Upper lobe of left lung (tissue), 6 donors: ENCODE measurements around the gene CLIP1. TPM values are rescaled to one million over a fixed set of nuclear protein-coding genes. Genes with fewer than 3 reads are reported as not detected.
"Not testable (repeated sequence)": the region's sequence is repeated elsewhere in the genome, so short reads cannot be mapped to it uniquely, and the experiment has no call there.

ENCODE experiments used
- ATAC-seq, 2 donors: fragments of 200-7000 bp; cut with Tn5 transposase; one replicate each; pipeline ENCODE4 v1.9.1; 2022; ENCODE audit warnings: mild to moderate bottlenecking in 2 of 2, moderate library complexity in 2 of 2; ENCODE audit not compliant: low FRiP score in 2 of 2
- DNase-seq, 2 donors: peaks; one replicate each; pipeline ENCODE4 v3.0.0-alpha.2; 2019 to 2020
- H3K27ac ChIP-seq, 4 donors: fragments of 200-600 bp; sonication (generic); one replicate each; pipeline ENCODE4 v1.5.1; 2016 to 2019
- H3K27me3 ChIP-seq, 4 donors: fragments of 200-600 bp; sonication (generic); one replicate each; pipeline ENCODE4 v1.5.1; 2017 to 2019
- H3K36me3 ChIP-seq, 4 donors: fragments of 200-600 bp; sonication (generic); one replicate each; pipeline ENCODE4 v1.5.1; 2016 to 2019
- H3K4me1 ChIP-seq, 4 donors: fragments of 200-600 bp; sonication (generic); one replicate each; pipeline ENCODE4 v1.5.1; 2018 to 2019
- H3K4me3 ChIP-seq, 4 donors: fragments of 200-600 bp; sonication (generic); one replicate each; pipeline ENCODE4 v1.5.1; 2017 to 2019; ENCODE audit warnings: mild to moderate bottlenecking in 2 of 4, moderate library complexity in 1 of 4
- H3K9me3 ChIP-seq, 4 donors: fragments of 200-600 bp; sonication (generic); one replicate each; pipeline ENCODE4 v1.5.1; 2018 to 2019
- EP300 ChIP-seq, 4 donors: sonication (generic); formaldehyde crosslinking; IDR thresholded peaks; one replicate each; pipeline ENCODE4 v1.5.1; 2017; ENCODE audit warnings: antibody characterized with exemption in 4 of 4, control low read depth in 2 of 4
- POLR2A ChIP-seq, 4 donors: fragments of 450-650 bp; IDR thresholded peaks; one replicate each; pipeline ENCODE4 v1.5.1; 2016 to 2017; ENCODE audit warnings: antibody characterized with exemption in 4 of 4, mild to moderate bottlenecking in 2 of 4
- POLR2AphosphoS5 ChIP-seq, 2 donors: sonication (generic); formaldehyde crosslinking; IDR thresholded peaks; one replicate each; pipeline ENCODE4 v1.5.1; 2017; ENCODE audit warnings: antibody characterized with exemption in 2 of 2
- WGBS, 2 donors: methylation state at CpG; one replicate each; pipeline ENCODE4 v1.1.5; 2017 to 2018; 5-methylcytosine and 5-hydroxymethylcytosine counted together
- total RNA-seq, 6 donors: library from RNA; depleted of rRNA in 4 of 6; stranded (reverse); fragments of >200 nt in 4 of 6; gene quantifications; one replicate each; pipeline versions ENCODE4 v1.1.0 to v1.2.1, GENCODE V29; 2016 to 2021
- TF ChIP-seq, protein P1 (sequence below), 6 experiments: fragments of 450-650 bp in 4 of 6; fragments of 200-600 bp in 2 of 6; sonication (generic) in 2 of 6; IDR thresholded peaks; one replicate each; pipeline ENCODE4 v1.5.1; 2016 to 2019; ENCODE audit warnings: antibody characterized with exemption in 6 of 6
- donor health status: DM: no; HTN: no; CAD: no; lungs with moderate emphysema.
- donor health status: DM: no; HTN: yes; CAD: no; lungs with severe emphysema.

The CLIP1 gene
- total RNA-seq, 6 donors from 2014 or later: 78.4 to 152 (median 104) TPM

DNA sequence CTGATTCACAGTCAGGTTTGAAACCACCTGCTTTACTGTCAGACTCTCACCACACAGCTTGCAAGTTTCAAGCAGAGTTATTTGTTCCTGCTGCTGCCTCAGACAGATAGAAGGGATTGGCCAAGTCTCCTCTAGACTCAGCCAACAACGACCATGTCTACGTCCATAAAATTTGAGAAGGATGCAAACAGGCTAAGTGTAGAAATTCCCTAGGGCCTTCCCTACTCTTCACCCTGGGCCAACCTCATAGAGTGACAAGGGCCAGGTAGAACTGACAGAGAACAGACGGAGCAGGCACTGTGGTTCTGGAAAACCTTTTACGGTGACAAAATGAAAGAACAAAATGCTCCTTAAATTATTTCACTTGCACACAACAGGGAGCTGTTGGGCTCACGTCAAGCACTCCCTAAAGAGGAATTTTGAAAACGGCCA, 39.5 kb downstream of the CLIP1 start:
- 92 to 93% methylated on average over 6 of the region's 6 CpGs for WGBS, 2 donors

DNA sequence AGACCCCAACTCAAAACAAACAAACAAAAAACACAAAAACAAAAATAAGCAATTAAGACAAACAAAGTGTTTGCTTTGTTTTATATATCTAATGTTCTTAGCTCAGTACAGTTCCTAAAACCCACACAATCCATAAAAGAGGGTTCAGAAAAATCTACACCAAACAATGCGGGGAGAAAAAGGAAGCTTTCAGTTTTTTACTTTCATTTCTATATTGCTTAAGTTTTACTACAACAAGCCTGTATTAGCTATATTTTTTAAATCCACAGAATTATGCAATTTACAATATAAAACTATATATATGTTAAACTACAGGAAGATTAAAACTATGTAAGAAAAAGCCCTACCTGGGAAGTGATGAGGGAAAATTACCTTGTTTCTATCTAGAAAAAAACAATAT, 41.4 kb downstream of the CLIP1 start:
- H3K27ac ChIP-seq: no peak overlapping the region
- no peak overlapping the region for H3K4me3 ChIP-seq
- H3K27me3 ChIP-seq: no peaks in the 10 kb centered on the region
- no peaks in the 10 kb centered on the region for H3K4me1 ChIP-seq
- H3K36me3 ChIP-seq: peaks cover 2 to 52% (median 41%) of the 10 kb centered on the region in 4 donors
- H3K9me3 ChIP-seq: no peaks in the 10 kb centered on the region
- WGBS, 2 donors: 59 to 72% methylated on average over 1 of the region's 1 CpG
- TF ChIP-seq EP300 (IDR thresholded peaks at IDR 0.05): no peak
- no peak for TF ChIP-seq POLR2AphosphoS5 (IDR thresholded peaks at IDR 0.05)
- TF ChIP-seq, protein P1, sequence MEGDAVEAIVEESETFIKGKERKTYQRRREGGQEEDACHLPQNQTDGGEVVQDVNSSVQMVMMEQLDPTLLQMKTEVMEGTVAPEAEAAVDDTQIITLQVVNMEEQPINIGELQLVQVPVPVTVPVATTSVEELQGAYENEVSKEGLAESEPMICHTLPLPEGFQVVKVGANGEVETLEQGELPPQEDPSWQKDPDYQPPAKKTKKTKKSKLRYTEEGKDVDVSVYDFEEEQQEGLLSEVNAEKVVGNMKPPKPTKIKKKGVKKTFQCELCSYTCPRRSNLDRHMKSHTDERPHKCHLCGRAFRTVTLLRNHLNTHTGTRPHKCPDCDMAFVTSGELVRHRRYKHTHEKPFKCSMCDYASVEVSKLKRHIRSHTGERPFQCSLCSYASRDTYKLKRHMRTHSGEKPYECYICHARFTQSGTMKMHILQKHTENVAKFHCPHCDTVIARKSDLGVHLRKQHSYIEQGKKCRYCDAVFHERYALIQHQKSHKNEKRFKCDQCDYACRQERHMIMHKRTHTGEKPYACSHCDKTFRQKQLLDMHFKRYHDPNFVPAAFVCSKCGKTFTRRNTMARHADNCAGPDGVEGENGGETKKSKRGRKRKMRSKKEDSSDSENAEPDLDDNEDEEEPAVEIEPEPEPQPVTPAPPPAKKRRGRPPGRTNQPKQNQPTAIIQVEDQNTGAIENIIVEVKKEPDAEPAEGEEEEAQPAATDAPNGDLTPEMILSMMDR (IDR thresholded peaks at IDR 0.05): no peak
- no peak for TF ChIP-seq POLR2A (IDR thresholded peaks at IDR 0.05)
- ATAC-seq: no peak
- DNase-seq: no peak

More for the DNA sequence above, 39.5 kb downstream of the CLIP1 start:
- H3K4me3 ChIP-seq: no peak overlapping the region
- no peaks in the 10 kb centered on the region for H3K27me3 ChIP-seq
- TF ChIP-seq POLR2AphosphoS5 (IDR thresholded peaks at IDR 0.05) (no peak), POLR2A (IDR thresholded peaks at IDR 0.05) (no peak), EP300 (IDR thresholded peaks at IDR 0.05) (no peak)
- TF ChIP-seq, protein P1 (IDR thresholded peaks at IDR 0.05): no peak
- H3K27ac ChIP-seq: no peak overlapping the region
- H3K4me1 ChIP-seq: no peaks in the 10 kb centered on the region
- no peaks in the 10 kb centered on the region for H3K9me3 ChIP-seq
- no peak for ATAC-seq
- peaks cover 2 to 33% (median 24%) of the 10 kb centered on the region in 4 donors for H3K36me3 ChIP-seq
- DNase-seq: no peak

DNA sequence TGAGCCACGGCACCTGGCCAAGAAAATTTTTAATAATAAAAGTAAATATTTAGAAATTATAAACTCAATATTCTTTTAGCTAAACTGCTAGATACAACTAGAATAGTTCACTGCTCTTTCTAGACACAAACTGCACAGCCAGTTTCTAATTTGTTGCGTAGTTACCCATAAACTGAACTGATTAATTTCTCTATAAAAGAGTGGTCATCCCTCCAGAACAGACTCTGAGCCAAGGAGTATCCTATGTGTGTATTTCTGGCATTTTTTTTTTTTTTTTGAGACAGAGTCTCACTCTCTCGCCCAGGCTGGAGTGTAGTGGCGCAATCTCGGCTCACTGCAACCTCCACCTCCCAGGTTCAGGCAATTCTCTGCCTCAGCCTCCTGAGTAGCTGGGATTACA, 45.7 kb downstream of the CLIP1 start:
- H3K27ac ChIP-seq, H3K9me3 ChIP-seq, H3K4me3 ChIP-seq, H3K27me3 ChIP-seq, DNase-seq, ATAC-seq, H3K4me1 ChIP-seq: not testable (repeated sequence)
- WGBS, 2 donors: 93 to 95% methylated on average over 5 of the region's 5 CpGs
- peaks cover 2 to 64% (median 44%) of the 10 kb centered on the region in 4 donors for H3K36me3 ChIP-seq

DNA sequence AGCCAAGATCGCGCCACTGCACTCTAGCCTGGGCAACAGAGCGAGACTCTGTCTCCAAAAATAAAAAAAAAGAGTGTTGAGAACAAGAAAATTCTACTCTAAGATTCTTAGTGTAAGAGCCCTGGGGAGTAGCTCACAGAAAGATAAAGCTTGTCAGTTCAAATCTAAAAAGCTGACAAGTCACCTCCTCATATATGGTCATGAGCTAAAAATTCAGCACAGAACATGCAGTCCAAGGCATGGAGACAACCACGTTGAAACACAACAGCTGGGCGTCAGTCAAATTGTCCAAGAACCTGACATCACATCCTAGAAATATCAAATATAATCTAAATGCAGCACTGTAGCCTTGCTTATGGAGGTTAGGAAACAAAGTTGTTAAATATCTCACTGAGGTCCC, 47.8 kb downstream of the CLIP1 start:
- peaks cover 2 to 66% (median 45%) of the 10 kb centered on the region in 4 donors for H3K36me3 ChIP-seq
- DNase-seq: no peak
- H3K4me1 ChIP-seq: peaks cover 0 to 13% (median 0%) of the 10 kb centered on the region in 4 donors
- no peaks in the 10 kb centered on the region for H3K27me3 ChIP-seq
- H3K4me3 ChIP-seq: no peak overlapping the region
- peak overlapping the region in 3 of 4 donors; percentile 7 to 60 (median 55) for H3K27ac ChIP-seq
- no peaks in the 10 kb centered on the region for H3K9me3 ChIP-seq
- TF ChIP-seq POLR2AphosphoS5 (IDR thresholded peaks at IDR 0.05): no peak
- peak in 2 of 4 donors; percentile 30 to 82 for TF ChIP-seq EP300 (IDR thresholded peaks at IDR 0.05)
- WGBS, 2 donors: 80% methylated on average over 5 of the region's 5 CpGs
- ATAC-seq: no peak

DNA sequence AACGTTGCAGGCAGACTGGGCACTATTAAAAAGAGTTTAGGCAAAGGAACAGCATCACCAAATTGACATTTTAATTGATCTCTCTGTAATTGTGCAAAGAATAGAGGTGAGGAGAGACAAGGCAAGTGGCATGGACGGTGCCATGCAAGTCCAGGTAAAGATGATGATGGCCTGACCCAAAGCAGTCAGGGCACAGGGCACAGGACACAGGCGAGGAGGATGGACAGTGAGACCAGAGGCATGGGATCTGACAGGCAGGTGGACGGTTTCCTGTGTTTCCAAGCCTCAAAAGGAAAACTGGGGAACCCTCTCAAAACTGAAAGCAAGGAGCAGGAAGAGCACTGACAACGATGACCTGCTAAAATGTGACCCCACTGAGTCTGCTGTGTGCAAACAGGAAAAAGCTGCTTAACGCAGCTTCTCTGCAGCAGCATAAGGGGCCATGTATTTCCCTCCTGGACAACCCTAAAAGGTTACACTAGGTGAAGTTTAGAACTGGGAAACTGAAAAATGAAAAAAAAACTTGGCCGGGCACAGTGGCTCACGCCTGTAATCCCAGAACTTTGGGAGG, 50.9 kb downstream of the CLIP1 start:
- Histone ChIP-seq H3K27me3 (no peaks in the 10 kb centered on the region), H3K36me3 (peaks cover 0 to 42% (median 16%) of the 10 kb centered on the region in 4 donors), H3K27ac (peak overlapping the region in 1 of 4 donors; percentile 11), H3K4me3 (no peak overlapping the region), H3K9me3 (no peaks in the 10 kb centered on the region), H3K4me1 (peaks cover 13 to 39% (median 17%) of the 10 kb centered on the region in 4 donors)
- WGBS, 2 donors: 51 to 53% methylated on average over 8 of the region's 8 CpGs
- DNase-seq: no peak
- TF ChIP-seq, protein P1 (IDR thresholded peaks at IDR 0.05): no peak
- TF ChIP-seq POLR2AphosphoS5 (IDR thresholded peaks at IDR 0.05) (no peak), POLR2A (IDR thresholded peaks at IDR 0.05) (no peak)
- ATAC-seq: no peak
